ENCODE measurements around the gene SERTAD3.
"Not testable (repeated sequence)": the region's sequence is repeated elsewhere in the genome, so short reads cannot be mapped to it uniquely, and the experiment has no call there.

The SERTAD3 gene

GRCh38 chr19:40457953-40458596 is 13.9 kb upstream of the SERTAD3 start:
- no peak for DNase-seq

- DNase-seq: no peak
Measured at GRCh38 chr19:40457048-40457447, 12.9 kb upstream of the SERTAD3 start.

GRCh38 chr19:40453943-40454342 is 9.8 kb upstream of the SERTAD3 start:
- DNase-seq: not testable (repeated sequence)

- no peak for DNase-seq
Measured at GRCh38 chr19:40453151-40453735, 9.1 kb upstream of the SERTAD3 start.

- no peak for DNase-seq
Measured at GRCh38 chr19:40452016-40452415, 7.9 kb upstream of the SERTAD3 start.

- no peak for DNase-seq
Measured at GRCh38 chr19:40450664-40451063, 6.5 kb upstream of the SERTAD3 start.

GRCh38 chr19:40449506-40449905 is 5.4 kb upstream of the SERTAD3 start:
- no peak for DNase-seq

- no peak for DNase-seq
Measured at GRCh38 chr19:40446263-40446784, 2.2 kb upstream of the SERTAD3 start.

- DNase-seq: no peak
Measured at GRCh38 chr19:40445780-40446262, 1.7 kb upstream of the SERTAD3 start.

- DNase-seq: no peak
Measured at GRCh38 chr19:40444825-40445312, 734 bp upstream of the SERTAD3 start.

GRCh38 chr19:40443131-40443999 is 770 bp downstream of the SERTAD3 start:
- peak; percentile 100 for DNase-seq

GRCh38 chr19:40442328-40443130 is 1.6 kb downstream of the SERTAD3 start:
- DNase-seq: no peak

GRCh38 chr19:40441719-40442253 is 2.3 kb downstream of the SERTAD3 start:
- DNase-seq: no peak

- DNase-seq: no peak
Measured at GRCh38 chr19:40438284-40438683, 5.9 kb downstream of the SERTAD3 start.

GRCh38 chr19:40433391-40434216 is 10.5 kb downstream of the SERTAD3 start:
- DNase-seq: peak; percentile 50

GRCh38 chr19:40432760-40433159 is 11.4 kb downstream of the SERTAD3 start:
- DNase-seq: not testable (repeated sequence)

GRCh38 chr19:40431698-40432097 is 12.4 kb downstream of the SERTAD3 start:
- no peak for DNase-seq

- DNase-seq: not testable (repeated sequence)
Measured at GRCh38 chr19:40430242-40430641, 13.9 kb downstream of the SERTAD3 start.

- DNase-seq: not testable (repeated sequence)
Measured at GRCh38 chr19:40428197-40428596, 15.9 kb downstream of the SERTAD3 start.

GRCh38 chr19:40425450-40426287 is 18.5 kb downstream of the SERTAD3 start, which contains the start of gene SERTAD1:
SERTAD1 (minus strand) TSS chr19:40425992; CDS start chr19:40423546, 2,446 bp downstream.
- peak; percentile 100 for DNase-seq

All from activated CD4-positive, alpha-beta T cell treated with anti-CD3 and anti-CD28 coated beads, Interleukin-2, amount 50 U/mL, for 16 hours (primary cell).